SK-N-SH (cell line): ENCODE results near the gene GPRIN3. TPM values are rescaled to one million over a fixed set of nuclear protein-coding genes. Genes with fewer than 3 reads are reported as not detected.

Experiments used
- CTCF ChIA-PET: fragments of 300-600, 350-600 bp; formaldehyde crosslinking; extraction: SDS; loops from one replicate; lab custom pipeline; 2021; lab: Yijun Ruan, JAX
- POLR2A ChIA-PET: fragments of 350-600 bp; sonication (Branson Sonifier 250); formaldehyde crosslinking; extraction: SDS; loops from one replicate; lab custom pipeline; 2020; ENCODE audit warnings: antibody characterized with exemption, inconsistent platforms; lab: Yijun Ruan, JAX
- DNase-seq: peaks from one replicate; pipeline ENCODE4 v3.0.0; 2012
- H2AFZ ChIP-seq: fragments of 200-600 bp; sonication (generic); 2 replicates; pipeline ENCODE4 v1.8.1; 2016; ENCODE audit warnings: antibody characterized with exemption, mild to moderate bottlenecking, low read depth
- H3F3A ChIP-seq: fragments of 200-600 bp; sonication (generic); replicated peaks from 2 replicates; pipeline ENCODE3; 2016; ENCODE audit warnings: antibody characterized with exemption, mild to moderate bottlenecking; ENCODE audit not compliant: insufficient read depth
- H3K27ac ChIP-seq, 2 experiments: fragments of 200-500 bp in 1 of 2; fragments of 200-600 bp in 1 of 2; sonication (Bioruptor generic) in 1 of 2; sonication (generic), shearing (Covaris generic) in 1 of 2; 2 replicates each; pipeline versions ENCODE4 v1.5.1 to v1.6.1; 2014 to 2016; ENCODE audit warnings: low read depth in 2 of 2, inconsistent platforms in 1 of 2, low read length in 1 of 2, mild to moderate bottlenecking in 1 of 2, mixed read lengths in 1 of 2
- H3K27me3 ChIP-seq: fragments of 200-600 bp; sonication (generic), shearing (Covaris generic); 2 replicates; pipeline ENCODE4 v1.6.1; 2016; ENCODE audit warnings: mixed run types; ENCODE audit not compliant: insufficient read depth
- H3K36me3 ChIP-seq, 2 experiments: fragments of 200-500 bp in 1 of 2; fragments of 200-600 bp in 1 of 2; sonication (Bioruptor generic) in 1 of 2; sonication (generic) in 1 of 2; replicated peaks in 1 of 2; 2 replicates each; pipeline versions ENCODE3 to v1.5.1; 2014 to 2016; ENCODE audit warnings: low read length in 1 of 2, mild to moderate bottlenecking in 1 of 2; ENCODE audit not compliant: insufficient read depth in 2 of 2, control insufficient read depth in 1 of 2
- H3K4me1 ChIP-seq, 2 experiments: fragments of 200-500 bp in 1 of 2; fragments of 200-600 bp in 1 of 2; sonication (Bioruptor generic) in 1 of 2; sonication (generic), shearing (Covaris generic) in 1 of 2; 2 replicates each; pipeline versions ENCODE4 v1.5.1 to v1.6.1; 2014 to 2016; ENCODE audit warnings: low read depth in 1 of 2, low read length in 1 of 2, mixed run types in 1 of 2; ENCODE audit not compliant: insufficient read depth in 2 of 2, control insufficient read depth in 1 of 2
- H3K4me2 ChIP-seq: fragments of 200-600 bp; sonication (generic), shearing (Covaris generic); 2 replicates; pipeline ENCODE4 v1.6.1; 2017; ENCODE audit warnings: mixed run types
- H3K4me3 ChIP-seq, 2 experiments: fragments of 200-500 bp in 1 of 2; fragments of 200-600 bp in 1 of 2; sonication (Bioruptor generic) in 1 of 2; sonication (generic), shearing (Covaris generic) in 1 of 2; 2 replicates each; pipeline versions ENCODE4 v1.5.1 to v1.8.1; 2014 to 2016; ENCODE audit warnings: low read depth in 2 of 2, inconsistent platforms in 1 of 2, low read length in 1 of 2, mild to moderate bottlenecking in 1 of 2, mixed read lengths in 1 of 2, moderate library complexity in 1 of 2
- H3K79me2 ChIP-seq: fragments of 200-600 bp; sonication (generic); 2 replicates; pipeline ENCODE4 v1.8.1; 2017; ENCODE audit warnings: mild to moderate bottlenecking; ENCODE audit not compliant: insufficient read depth
- H3K9ac ChIP-seq: fragments of 200-600 bp; sonication (generic); 2 replicates; pipeline ENCODE4 v1.6.1; 2017; ENCODE audit warnings: mixed run types
- H3K9me2 ChIP-seq: fragments of 200-600 bp; sonication (generic); 2 replicates; pipeline ENCODE4 v1.6.1; 2017; ENCODE audit warnings: mixed run types
- H3K9me3 ChIP-seq: fragments of 200-600 bp; sonication (generic); 2 replicates; pipeline ENCODE4 v1.6.1; 2017; ENCODE audit warnings: mixed run types, mild to moderate bottlenecking, moderate library complexity
- H4K20me1 ChIP-seq: fragments of 200-600 bp; sonication (generic); 2 replicates; pipeline ENCODE4 v1.6.1; 2017; ENCODE audit warnings: mild to moderate bottlenecking, mixed run types; ENCODE audit not compliant: insufficient read depth
- CHD2 ChIP-seq: fragments of 150-350 bp; IDR thresholded peaks from 2 replicates; pipeline ENCODE4 v1.6.1; 2018; ENCODE audit warnings: low read length; ENCODE audit not compliant: partially characterized antibody
- EZH2phosphoT487 ChIP-seq: fragments of 200-600 bp; sonication (generic); IDR thresholded peaks from 2 replicates; pipeline ENCODE4 v1.6.1; 2017; ENCODE audit warnings: low read depth, mixed run types, mild to moderate bottlenecking, antibody characterized with exemption, moderate library complexity, borderline replicate concordance
- FOSL2 ChIP-seq: IDR thresholded peaks from 2 replicates; pipeline ENCODE4 v1.4.0; 2012; ENCODE audit warnings: low read depth, mild to moderate bottlenecking, moderate library complexity, borderline replicate concordance
- FOXM1 ChIP-seq: IDR thresholded peaks from 2 replicates; pipeline ENCODE4 v1.4.0; 2012; ENCODE audit warnings: low read depth, mild to moderate bottlenecking
- GATA2 ChIP-seq: sonication (generic); formaldehyde crosslinking; IDR thresholded peaks from 2 replicates; pipeline ENCODE4 v1.5.0; 2020; ENCODE audit warnings: mild to moderate bottlenecking, missing genetic modification reagents
- JUND ChIP-seq: IDR thresholded peaks from 2 replicates; pipeline ENCODE4 v1.4.0; 2012
- MAX ChIP-seq: IDR thresholded peaks from 2 replicates; pipeline ENCODE4 v1.4.0; 2012; ENCODE audit warnings: low read depth
- MEF2A ChIP-seq: IDR thresholded peaks from 2 replicates; pipeline ENCODE4 v1.4.0; 2012; ENCODE audit warnings: low read depth, borderline replicate concordance
- NFIC ChIP-seq: IDR thresholded peaks from 2 replicates; pipeline ENCODE4 v1.4.0; 2012; ENCODE audit warnings: borderline replicate concordance
- NRF1 ChIP-seq: IDR thresholded peaks from 2 replicates; pipeline ENCODE4 v1.6.1; 2012; ENCODE audit warnings: low read depth, mild to moderate bottlenecking, low read length
- PBX3 ChIP-seq: IDR thresholded peaks from 2 replicates; pipeline ENCODE4; 2012
- POLR2AphosphoS5 ChIP-seq: IDR thresholded peaks from 2 replicates; pipeline ENCODE4 v1.6.1; 2012; ENCODE audit warnings: low read depth, low read length
- RCOR1 ChIP-seq: fragments of 150-350 bp; IDR thresholded peaks from 2 replicates; pipeline ENCODE4 v1.6.1; 2017; ENCODE audit warnings: antibody characterized with exemption, low read length
- RFX5 ChIP-seq: IDR thresholded peaks from 2 replicates; pipeline ENCODE4 v1.6.1; 2012; ENCODE audit warnings: mild to moderate bottlenecking, improper control_type of control experiment, low read length
- RXRA ChIP-seq: IDR thresholded peaks from 2 replicates; pipeline ENCODE4 v1.4.0; 2012; ENCODE audit warnings: low read depth, mild to moderate bottlenecking, borderline replicate concordance
- SIN3A ChIP-seq: IDR thresholded peaks from 2 replicates; pipeline ENCODE4 v1.6.1; 2012; ENCODE audit warnings: low read depth, mild to moderate bottlenecking, low read length, moderate library complexity, borderline replicate concordance
- SMC3 ChIP-seq: IDR thresholded peaks from 2 replicates; pipeline ENCODE4 v1.6.1; 2012; ENCODE audit warnings: low read depth, low read length, improper control_type of control experiment
- TAF1 ChIP-seq: IDR thresholded peaks from 2 replicates; pipeline ENCODE4 v1.6.1; 2012; ENCODE audit warnings: low read depth, mild to moderate bottlenecking, low read length, moderate library complexity, borderline replicate concordance
- TCF12 ChIP-seq: IDR thresholded peaks from 2 replicates; pipeline ENCODE4 v1.4.0; 2012
- TEAD4 ChIP-seq: IDR thresholded peaks from 2 replicates; pipeline ENCODE4 v1.4.0; 2012; ENCODE audit warnings: mild to moderate bottlenecking, borderline replicate concordance; ENCODE audit not compliant: insufficient read depth
- ZBTB33 ChIP-seq: IDR thresholded peaks from 2 replicates; pipeline ENCODE4 v1.4.0; 2012; ENCODE audit warnings: low read depth, borderline replicate concordance
- WGBS: methylation state at CpG from one replicate; pipeline ENCODE4 v1.1.6; 2017; ENCODE audit warnings: low lambda C conversion rate; 5-methylcytosine and 5-hydroxymethylcytosine counted together
- polyA plus RNA-seq, 3 experiments: library from polyadenylated mRNA; depleted of rRNA; stranded (reverse); fragments of >200 nt; gene quantifications; 2 replicates each; pipeline ENCODE4 v1.2.3, GENCODE V29; 2012
- TF ChIP-seq, protein P1 (sequence below): IDR thresholded peaks from 2 replicates; pipeline ENCODE4 v1.4.0; 2012; ENCODE audit warnings: low read depth, borderline replicate concordance

GPRIN3 gene
- polyA plus RNA-seq, 1 of the 3 experiments (the other 2 are of a cell fraction) = not detected

DNA sequence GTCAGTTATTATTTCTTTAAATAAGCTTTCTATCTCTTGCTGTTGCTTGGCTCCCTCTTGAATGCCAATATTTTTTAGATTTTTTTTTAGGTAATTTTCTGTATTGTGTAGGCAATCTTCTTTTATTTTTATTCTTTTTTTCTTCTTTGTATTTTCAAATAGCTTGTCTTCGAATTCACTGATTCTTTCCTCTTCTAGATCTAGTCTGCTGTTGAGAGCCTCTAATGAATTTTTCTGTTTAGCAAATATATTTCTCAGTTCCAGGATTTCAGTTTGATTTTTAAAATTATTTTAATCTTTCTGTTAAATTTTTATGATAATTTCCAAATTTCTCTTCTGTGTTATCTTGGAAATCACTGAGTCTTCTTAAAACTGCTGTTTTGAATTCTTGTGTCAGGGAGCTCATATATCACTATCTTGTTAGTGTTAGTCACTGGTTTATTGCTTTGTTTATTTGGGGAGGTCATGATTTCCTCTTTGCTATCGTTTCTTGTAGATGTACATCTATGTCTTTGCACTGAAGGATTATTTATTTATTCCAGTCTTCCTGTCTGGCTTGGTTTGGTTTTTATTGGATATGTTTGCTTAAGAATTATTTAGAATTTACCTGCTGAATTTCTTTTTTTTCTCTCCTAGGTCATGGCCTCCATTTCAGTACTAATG, 39.9 kb upstream of the GPRIN3 start:
- POLR2A ChIA-PET = no interaction called here
- DNase-seq = no peak
- Histone ChIP-seq H3K9me2 (no peaks in the 10 kb centered on the region), H3K27me3 (no peaks in the 10 kb centered on the region), H3K79me2 (no peaks in the 10 kb centered on the region), H3K4me1 (no peaks in the 10 kb centered on the region), H2AFZ (no peak overlapping the region), H3K4me3 (no peak overlapping the region), H3K27ac (no peak overlapping the region), H3K4me2 (no peak overlapping the region), H3K36me3 (no peaks in the 10 kb centered on the region), H3F3A (no peaks in the 10 kb centered on the region), H3K9me3 (peaks cover 3% of the 10 kb centered on the region; the same call in 1 of the 2 replicates), H4K20me1 (no peaks in the 10 kb centered on the region), H3K9ac (no peak overlapping the region)
- WGBS = 16% methylated on average over 2 of the region's 2 CpGs
- TF ChIP-seq NRF1 (no peak), NFIC (no peak), JUND (no peak), EZH2phosphoT487 (no peak), CHD2 (no peak), TAF1 (no peak), MAX (no peak), RXRA (no peak), SIN3A (no peak), TCF12 (no peak), FOSL2 (no peak), GATA2 (no peak), ZBTB33 (no peak)
- CTCF ChIA-PET = no interaction called here

GRCh38 chr4:89344571-89344970, 37.0 kb upstream of the GPRIN3 start:
- 73% methylated on average over 3 of the region's 3 CpGs for WGBS
- CTCF ChIA-PET = no interaction called here
- Histone ChIP-seq H4K20me1 (no peaks in the 10 kb centered on the region), H3K4me2 (no peak overlapping the region), H2AFZ (no peak overlapping the region), H3K9ac (no peak overlapping the region), H3K27me3 (no peaks in the 10 kb centered on the region), H3K9me3 (peaks cover 3% of the 10 kb centered on the region; the same call in 1 of the 2 replicates), H3F3A (no peaks in the 10 kb centered on the region), H3K4me3 (no peak overlapping the region), H3K27ac (no peak overlapping the region), H3K4me1 (no peaks in the 10 kb centered on the region), H3K36me3 (no peaks in the 10 kb centered on the region), H3K79me2 (no peaks in the 10 kb centered on the region), H3K9me2 (no peaks in the 10 kb centered on the region)
- no peak for DNase-seq
- TF ChIP-seq, protein P1, sequence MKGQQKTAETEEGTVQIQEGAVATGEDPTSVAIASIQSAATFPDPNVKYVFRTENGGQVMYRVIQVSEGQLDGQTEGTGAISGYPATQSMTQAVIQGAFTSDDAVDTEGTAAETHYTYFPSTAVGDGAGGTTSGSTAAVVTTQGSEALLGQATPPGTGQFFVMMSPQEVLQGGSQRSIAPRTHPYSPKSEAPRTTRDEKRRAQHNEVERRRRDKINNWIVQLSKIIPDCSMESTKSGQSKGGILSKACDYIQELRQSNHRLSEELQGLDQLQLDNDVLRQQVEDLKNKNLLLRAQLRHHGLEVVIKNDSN = no peak
- no peak for TF ChIP-seq FOXM1
- TF ChIP-seq RCOR1 = no peak
- TF ChIP-seq RXRA = no peak
- no peak for TF ChIP-seq PBX3
- TF ChIP-seq TAF1 = no peak
- no peak for TF ChIP-seq SIN3A
- no peak for TF ChIP-seq MEF2A
- no peak for TF ChIP-seq SMC3
- no peak for TF ChIP-seq TCF12
- TF ChIP-seq RFX5 = no peak
- no peak for TF ChIP-seq TEAD4
- no peak for TF ChIP-seq POLR2AphosphoS5
- TF ChIP-seq JUND = no peak
- POLR2A ChIA-PET = no interaction called here
